ENCODE data around the gene MYO3B. TPM values are rescaled to one million over a fixed set of nuclear protein-coding genes. Genes with fewer than 3 reads are reported as not detected.

Gene MYO3B
- total RNA-seq, 1 donor from 2014 or later, result not detected

- POLR2A ChIA-PET, result no interaction called here
- CTCF ChIA-PET, result no interaction called here
- intact Hi-C loops (cut with micrococcal nuclease), result no loop called here
- DNase-seq, result no peak
- Mint-ChIP-seq H3K4me3 (no peak overlapping the region), H3K36me3 (ENCODE audit: low read depth) (no peaks in the 10 kb centered on the region), H3K4me1 (no peaks in the 10 kb centered on the region), H3K9me3 (no peaks in the 10 kb centered on the region), H3K27me3 (peaks cover 2% of the 10 kb centered on the region), H3K27ac (no peak overlapping the region)
- ATAC-seq (ENCODE audit: low read depth), result no peak
- TF ChIP-seq, protein P1, sequence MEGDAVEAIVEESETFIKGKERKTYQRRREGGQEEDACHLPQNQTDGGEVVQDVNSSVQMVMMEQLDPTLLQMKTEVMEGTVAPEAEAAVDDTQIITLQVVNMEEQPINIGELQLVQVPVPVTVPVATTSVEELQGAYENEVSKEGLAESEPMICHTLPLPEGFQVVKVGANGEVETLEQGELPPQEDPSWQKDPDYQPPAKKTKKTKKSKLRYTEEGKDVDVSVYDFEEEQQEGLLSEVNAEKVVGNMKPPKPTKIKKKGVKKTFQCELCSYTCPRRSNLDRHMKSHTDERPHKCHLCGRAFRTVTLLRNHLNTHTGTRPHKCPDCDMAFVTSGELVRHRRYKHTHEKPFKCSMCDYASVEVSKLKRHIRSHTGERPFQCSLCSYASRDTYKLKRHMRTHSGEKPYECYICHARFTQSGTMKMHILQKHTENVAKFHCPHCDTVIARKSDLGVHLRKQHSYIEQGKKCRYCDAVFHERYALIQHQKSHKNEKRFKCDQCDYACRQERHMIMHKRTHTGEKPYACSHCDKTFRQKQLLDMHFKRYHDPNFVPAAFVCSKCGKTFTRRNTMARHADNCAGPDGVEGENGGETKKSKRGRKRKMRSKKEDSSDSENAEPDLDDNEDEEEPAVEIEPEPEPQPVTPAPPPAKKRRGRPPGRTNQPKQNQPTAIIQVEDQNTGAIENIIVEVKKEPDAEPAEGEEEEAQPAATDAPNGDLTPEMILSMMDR (IDR thresholded peaks at IDR 0.05), result no peak
These were observed 478.7 kb downstream of the MYO3B start for GRCh38 chr2:170656669-170657068.

GRCh38 chr2:170660409-170660808 lies 482.5 kb downstream of the MYO3B start:
- DNase-seq (no peak), ATAC-seq (ENCODE audit: low read depth) (no peak)
- ChIA-PET CTCF (no interaction called here), POLR2A (no interaction called here)
- no peaks in the 10 kb centered on the region for H3K9me3 Mint-ChIP-seq
- peaks cover 2% of the 10 kb centered on the region for H3K27me3 Mint-ChIP-seq
- TF ChIP-seq, protein P1 (IDR thresholded peaks at IDR 0.05), result no peak
- H3K4me1 Mint-ChIP-seq, result no peaks in the 10 kb centered on the region
- intact Hi-C loops (cut with micrococcal nuclease), result no loop called here
- H3K27ac Mint-ChIP-seq, result no peak overlapping the region
- H3K36me3 Mint-ChIP-seq (ENCODE audit: low read depth), result no peaks in the 10 kb centered on the region
- H3K4me3 Mint-ChIP-seq, result no peak overlapping the region

DNA sequence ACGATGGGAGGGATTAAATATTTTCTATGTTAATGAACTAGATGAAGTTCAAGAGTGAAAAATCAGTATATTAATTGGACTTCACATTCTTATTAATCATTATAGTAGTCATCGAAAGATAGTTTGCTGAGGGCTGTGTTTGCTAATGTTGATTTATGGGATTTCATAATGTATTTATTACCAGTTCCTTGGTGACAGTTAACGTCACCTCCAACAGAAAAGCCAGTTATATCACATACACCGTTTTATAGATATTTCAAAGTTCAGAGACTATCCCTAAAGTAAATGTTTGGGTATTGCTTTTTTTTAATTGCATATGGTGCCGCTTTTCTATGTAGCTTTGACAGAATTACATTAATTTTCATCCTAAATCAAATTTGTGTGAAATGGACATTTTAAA lies 487.8 kb downstream of the MYO3B start:
- Mint-ChIP-seq H3K4me1 (no peaks in the 10 kb centered on the region), H3K27ac (no peak overlapping the region), H3K4me3 (no peak overlapping the region), H3K9me3 (no peaks in the 10 kb centered on the region), H3K27me3 (no peaks in the 10 kb centered on the region), H3K36me3 (ENCODE audit: low read depth) (no peaks in the 10 kb centered on the region)
- DNase-seq (no peak), ATAC-seq (ENCODE audit: low read depth) (no peak)
- intact Hi-C loops (cut with micrococcal nuclease), result no loop called here
- POLR2A ChIA-PET, result no interaction called here
- TF ChIP-seq, protein P1 (IDR thresholded peaks at IDR 0.05), result no peak
- CTCF ChIA-PET, result no interaction called here

DNA sequence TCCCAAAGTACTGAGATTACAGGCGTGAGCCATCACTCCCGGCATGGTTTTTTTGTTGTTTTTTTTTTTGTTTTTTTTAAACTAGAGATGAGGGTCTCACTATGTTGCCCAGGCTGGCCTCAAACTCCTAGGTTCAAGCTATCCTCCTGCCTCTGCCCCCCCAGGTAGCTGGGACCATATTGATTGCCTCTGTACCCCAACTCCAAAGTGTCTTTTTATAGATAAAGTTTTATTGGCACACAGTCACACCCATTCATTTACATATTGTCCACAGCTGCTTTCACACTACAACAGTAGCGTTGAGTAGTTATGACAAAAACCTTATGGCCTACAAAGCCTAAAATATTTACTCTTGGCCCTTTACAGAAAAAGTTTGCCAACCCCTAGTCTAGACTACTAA lies 492.0 kb downstream of the MYO3B start:
- Mint-ChIP-seq H3K9me3 (no peaks in the 10 kb centered on the region), H3K27ac (no peak overlapping the region), H3K4me1 (no peaks in the 10 kb centered on the region), H3K4me3 (no peak overlapping the region), H3K27me3 (peaks cover 5% of the 10 kb centered on the region), H3K36me3 (ENCODE audit: low read depth) (no peaks in the 10 kb centered on the region)
- ChIA-PET POLR2A (no interaction called here), CTCF (no interaction called here)
- ATAC-seq (ENCODE audit: low read depth) (no peak), DNase-seq (no peak)
- intact Hi-C loops (cut with micrococcal nuclease), result no loop called here
- TF ChIP-seq, protein P1 (IDR thresholded peaks at IDR 0.05), result no peak

- intact Hi-C loops (cut with micrococcal nuclease), result no loop called here
- no peaks in the 10 kb centered on the region for H3K36me3 Mint-ChIP-seq (ENCODE audit: low read depth)
- H3K27ac Mint-ChIP-seq, result no peak overlapping the region
- ChIA-PET POLR2A (no interaction called here), CTCF (no interaction called here)
- peaks cover 5% of the 10 kb centered on the region for H3K27me3 Mint-ChIP-seq
- ATAC-seq (ENCODE audit: low read depth), result no peak
- TF ChIP-seq, protein P1 (IDR thresholded peaks at IDR 0.05), result no peak
- H3K4me1 Mint-ChIP-seq, result no peaks in the 10 kb centered on the region
- DNase-seq, result no peak
- no peak overlapping the region for H3K4me3 Mint-ChIP-seq
- H3K9me3 Mint-ChIP-seq, result no peaks in the 10 kb centered on the region
These were observed 492.7 kb downstream of the MYO3B start for GRCh38 chr2:170670651-170671050.

Measured in activated B cell treated with CpG ODN at 0.5 μM for 24 hours (primary cell).